WTC11 (cell line): ENCODE data around the gene IL1F10. TPM values are rescaled to one million over a fixed set of nuclear protein-coding genes. Genes with fewer than 3 reads are reported as not detected.

Experiments
- ATAC-seq: fragments of 200-7000 bp; cut with Tn5 transposase; 2 replicates; pipeline ENCODE4 v1.10.0; 2021; ENCODE audit warnings: mild to moderate bottlenecking, moderate library complexity
- CTCF ChIA-PET: fragments of 300-600 bp; sonication (Branson Sonifier 250); formaldehyde crosslinking; loops from one replicate; lab custom pipeline; 2021; ENCODE audit warnings: antibody characterized with exemption; lab: Charles Lee
- POLR2A ChIA-PET: fragments of 350-600 bp; sonication (Branson Sonifier 250); formaldehyde crosslinking; loops from one replicate; lab custom pipeline; 2021; ENCODE audit warnings: antibody characterized with exemption; lab: Charles Lee
- DNase-seq: peaks from one replicate; pipeline ENCODE4 v3.0.0; 2021; ENCODE audit warnings: low spot score
- H3K27ac Mint-ChIP-seq: 2 replicates; pipeline ENCODE4 v1.8.0; 2021; ENCODE audit warnings: mixed read lengths
- H3K27me3 Mint-ChIP-seq: 2 replicates; pipeline ENCODE4 v1.8.0; 2021; ENCODE audit warnings: low read depth, mild to moderate bottlenecking, moderate library complexity, mixed read lengths
- H3K36me3 Mint-ChIP-seq: 2 replicates; pipeline ENCODE4 v1.8.0; 2021; ENCODE audit warnings: mixed read lengths
- H3K4me1 Mint-ChIP-seq: 2 replicates; pipeline ENCODE4 v1.8.0; 2022; ENCODE audit warnings: mixed read lengths
- H3K4me3 Mint-ChIP-seq: 2 replicates; pipeline ENCODE4 v1.8.0; 2021; ENCODE audit warnings: mild to moderate bottlenecking, moderate library complexity, mixed read lengths
- H3K9me3 Mint-ChIP-seq: 2 replicates; pipeline ENCODE4 v1.8.0; 2021; ENCODE audit warnings: mixed read lengths
- ELF4 ChIP-seq: sonication (generic); formaldehyde crosslinking; IDR thresholded peaks from 2 replicates; pipeline ENCODE4 v1.8.1; 2022; ENCODE audit warnings: low read depth, mild to moderate bottlenecking, moderate library complexity, missing genetic modification reagents
- ERG ChIP-seq: fragments of 250-450 bp; sonication (Bioruptor Pico); IDR thresholded peaks from 2 replicates; pipeline ENCODE4 v1.8.0; 2021; ENCODE audit warnings: mild to moderate bottlenecking
- ESRRA ChIP-seq: sonication (generic); formaldehyde crosslinking; IDR thresholded peaks from 2 replicates; pipeline ENCODE4 v1.8.1; 2022; ENCODE audit warnings: mild to moderate bottlenecking, missing genetic modification reagents, borderline replicate concordance
- ETV6 ChIP-seq: sonication (generic); formaldehyde crosslinking; IDR thresholded peaks from 2 replicates; pipeline ENCODE4 v1.8.1; 2022; ENCODE audit warnings: mild to moderate bottlenecking, missing genetic modification reagents
- JAZF1 ChIP-seq: fragments of 250-450 bp; sonication (Bioruptor Pico); IDR thresholded peaks from 2 replicates; pipeline ENCODE4 v1.9.0; 2021; ENCODE audit warnings: moderate library complexity, mild to moderate bottlenecking, inconsistent platforms
- JUN ChIP-seq: sonication (generic); formaldehyde crosslinking; IDR thresholded peaks from 2 replicates; pipeline ENCODE4 v1.8.0; 2023; ENCODE audit warnings: mild to moderate bottlenecking, missing genetic modification reagents
- MYBL2 ChIP-seq: sonication (generic); formaldehyde crosslinking; IDR thresholded peaks from 2 replicates; pipeline ENCODE4 v1.8.1; 2023; ENCODE audit warnings: mild to moderate bottlenecking, moderate library complexity, missing genetic modification reagents
- NFATC4 ChIP-seq: fragments of 250-450 bp; sonication (Bioruptor Pico); IDR thresholded peaks from 2 replicates; pipeline ENCODE4 v1.9.0; 2021; ENCODE audit warnings: mild to moderate bottlenecking
- NFE2L1 ChIP-seq: sonication (generic); formaldehyde crosslinking; IDR thresholded peaks from 2 replicates; pipeline ENCODE4 v1.8.1; 2023; ENCODE audit warnings: missing genetic modification reagents
- SOX15 ChIP-seq: fragments of 250-450 bp; sonication (Bioruptor Pico); IDR thresholded peaks from 2 replicates; pipeline ENCODE4 v1.9.0; 2021; ENCODE audit warnings: mild to moderate bottlenecking
- TEAD1 ChIP-seq: sonication (generic); formaldehyde crosslinking; IDR thresholded peaks from 2 replicates; pipeline ENCODE4 v1.8.0; 2022; ENCODE audit warnings: mild to moderate bottlenecking, missing genetic modification reagents
- total RNA-seq: library from RNA; stranded (reverse); gene quantifications from 3 replicates; pipeline ENCODE4 v1.2.3, GENCODE V29; 2021
- TF ChIP-seq, protein P1 (sequence below): sonication (generic); formaldehyde crosslinking; IDR thresholded peaks from 2 replicates; pipeline ENCODE4 v1.8.0; 2023; ENCODE audit warnings: mild to moderate bottlenecking, missing genetic modification reagents
- TF ChIP-seq, protein P2 (sequence below): sonication (generic); formaldehyde crosslinking; IDR thresholded peaks from 2 replicates; pipeline ENCODE4 v1.8.1; 2022; ENCODE audit warnings: low read depth, mild to moderate bottlenecking, moderate library complexity, missing genetic modification reagents, borderline replicate concordance
- TF ChIP-seq, protein P3 (sequence below): sonication (generic); formaldehyde crosslinking; IDR thresholded peaks from 2 replicates; pipeline ENCODE4 v1.8.0; 2022; ENCODE audit warnings: missing genetic modification reagents
- TF ChIP-seq, protein P4 (sequence below): fragments of 250-450 bp; sonication (Bioruptor Pico); IDR thresholded peaks from 2 replicates; pipeline ENCODE4 v1.9.0; 2021; ENCODE audit warnings: mild to moderate bottlenecking, borderline replicate concordance
- TF ChIP-seq, protein P5 (sequence below): sonication (generic); formaldehyde crosslinking; IDR thresholded peaks from 2 replicates; pipeline ENCODE4 v1.8.1; 2023; ENCODE audit warnings: mild to moderate bottlenecking, missing genetic modification reagents, borderline replicate concordance

The IL1F10 gene
- total RNA-seq, 1 experiment from 2014 or later = not detected

- Mint-ChIP-seq H3K27ac (no peak overlapping the region), H3K36me3 (no peaks in the 10 kb centered on the region), H3K4me3 (no peak overlapping the region), H3K9me3 (no peaks in the 10 kb centered on the region), H3K27me3 (peaks cover 17% of the 10 kb centered on the region), H3K4me1 (peaks cover 8% of the 10 kb centered on the region)
- no peak for DNase-seq
- TF ChIP-seq ESRRA (CRISPR knock-in tag) (no peak), MYBL2 (CRISPR knock-in tag) (no peak), NFE2L1 (CRISPR knock-in tag) (no peak), TEAD1 (CRISPR knock-in tag) (no peak), ETV6 (CRISPR knock-in tag) (no peak), ELF4 (CRISPR knock-in tag) (no peak), JUN (no peak), ERG (CRISPR knock-in tag) (no peak), NFATC4 (CRISPR knock-in tag) (no peak), SOX15 (CRISPR knock-in tag) (no peak)
- TF ChIP-seq, protein P1, sequence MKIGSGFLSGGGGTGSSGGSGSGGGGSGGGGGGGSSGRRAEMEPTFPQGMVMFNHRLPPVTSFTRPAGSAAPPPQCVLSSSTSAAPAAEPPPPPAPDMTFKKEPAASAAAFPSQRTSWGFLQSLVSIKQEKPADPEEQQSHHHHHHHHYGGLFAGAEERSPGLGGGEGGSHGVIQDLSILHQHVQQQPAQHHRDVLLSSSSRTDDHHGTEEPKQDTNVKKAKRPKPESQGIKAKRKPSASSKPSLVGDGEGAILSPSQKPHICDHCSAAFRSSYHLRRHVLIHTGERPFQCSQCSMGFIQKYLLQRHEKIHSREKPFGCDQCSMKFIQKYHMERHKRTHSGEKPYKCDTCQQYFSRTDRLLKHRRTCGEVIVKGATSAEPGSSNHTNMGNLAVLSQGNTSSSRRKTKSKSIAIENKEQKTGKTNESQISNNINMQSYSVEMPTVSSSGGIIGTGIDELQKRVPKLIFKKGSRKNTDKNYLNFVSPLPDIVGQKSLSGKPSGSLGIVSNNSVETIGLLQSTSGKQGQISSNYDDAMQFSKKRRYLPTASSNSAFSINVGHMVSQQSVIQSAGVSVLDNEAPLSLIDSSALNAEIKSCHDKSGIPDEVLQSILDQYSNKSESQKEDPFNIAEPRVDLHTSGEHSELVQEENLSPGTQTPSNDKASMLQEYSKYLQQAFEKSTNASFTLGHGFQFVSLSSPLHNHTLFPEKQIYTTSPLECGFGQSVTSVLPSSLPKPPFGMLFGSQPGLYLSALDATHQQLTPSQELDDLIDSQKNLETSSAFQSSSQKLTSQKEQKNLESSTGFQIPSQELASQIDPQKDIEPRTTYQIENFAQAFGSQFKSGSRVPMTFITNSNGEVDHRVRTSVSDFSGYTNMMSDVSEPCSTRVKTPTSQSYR (CRISPR knock-in tag) = no peak
- TF ChIP-seq, protein P2, sequence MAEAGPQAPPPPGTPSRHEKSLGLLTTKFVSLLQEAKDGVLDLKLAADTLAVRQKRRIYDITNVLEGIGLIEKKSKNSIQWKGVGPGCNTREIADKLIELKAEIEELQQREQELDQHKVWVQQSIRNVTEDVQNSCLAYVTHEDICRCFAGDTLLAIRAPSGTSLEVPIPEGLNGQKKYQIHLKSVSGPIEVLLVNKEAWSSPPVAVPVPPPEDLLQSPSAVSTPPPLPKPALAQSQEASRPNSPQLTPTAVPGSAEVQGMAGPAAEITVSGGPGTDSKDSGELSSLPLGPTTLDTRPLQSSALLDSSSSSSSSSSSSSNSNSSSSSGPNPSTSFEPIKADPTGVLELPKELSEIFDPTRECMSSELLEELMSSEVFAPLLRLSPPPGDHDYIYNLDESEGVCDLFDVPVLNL (CRISPR knock-in tag) = no peak
- TF ChIP-seq, protein P3, sequence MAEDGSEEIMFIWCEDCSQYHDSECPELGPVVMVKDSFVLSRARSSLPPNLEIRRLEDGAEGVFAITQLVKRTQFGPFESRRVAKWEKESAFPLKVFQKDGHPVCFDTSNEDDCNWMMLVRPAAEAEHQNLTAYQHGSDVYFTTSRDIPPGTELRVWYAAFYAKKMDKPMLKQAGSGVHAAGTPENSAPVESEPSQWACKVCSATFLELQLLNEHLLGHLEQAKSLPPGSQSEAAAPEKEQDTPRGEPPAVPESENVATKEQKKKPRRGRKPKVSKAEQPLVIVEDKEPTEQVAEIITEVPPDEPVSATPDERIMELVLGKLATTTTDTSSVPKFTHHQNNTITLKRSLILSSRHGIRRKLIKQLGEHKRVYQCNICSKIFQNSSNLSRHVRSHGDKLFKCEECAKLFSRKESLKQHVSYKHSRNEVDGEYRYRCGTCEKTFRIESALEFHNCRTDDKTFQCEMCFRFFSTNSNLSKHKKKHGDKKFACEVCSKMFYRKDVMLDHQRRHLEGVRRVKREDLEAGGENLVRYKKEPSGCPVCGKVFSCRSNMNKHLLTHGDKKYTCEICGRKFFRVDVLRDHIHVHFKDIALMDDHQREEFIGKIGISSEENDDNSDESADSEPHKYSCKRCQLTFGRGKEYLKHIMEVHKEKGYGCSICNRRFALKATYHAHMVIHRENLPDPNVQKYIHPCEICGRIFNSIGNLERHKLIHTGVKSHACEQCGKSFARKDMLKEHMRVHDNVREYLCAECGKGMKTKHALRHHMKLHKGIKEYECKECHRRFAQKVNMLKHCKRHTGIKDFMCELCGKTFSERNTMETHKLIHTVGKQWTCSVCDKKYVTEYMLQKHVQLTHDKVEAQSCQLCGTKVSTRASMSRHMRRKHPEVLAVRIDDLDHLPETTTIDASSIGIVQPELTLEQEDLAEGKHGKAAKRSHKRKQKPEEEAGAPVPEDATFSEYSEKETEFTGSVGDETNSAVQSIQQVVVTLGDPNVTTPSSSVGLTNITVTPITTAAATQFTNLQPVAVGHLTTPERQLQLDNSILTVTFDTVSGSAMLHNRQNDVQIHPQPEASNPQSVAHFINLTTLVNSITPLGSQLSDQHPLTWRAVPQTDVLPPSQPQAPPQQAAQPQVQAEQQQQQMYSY (CRISPR knock-in tag) = no peak
- ChIA-PET CTCF (interaction anchor here (1.1 to 2.5 kb wide), 2 partner anchors 116 to 121 kb away, joined by 3 to 11 read pairs; no protein-coding TSS in a partner anchor), POLR2A (interaction anchor here (0.6 kb wide), 1 partner anchor 17 kb away, joined by 3 read pairs; no protein-coding TSS in a partner anchor)
- no peak for ATAC-seq
Observed at GRCh38 chr2:113083296-113083695, 15.5 kb downstream of the IL1F10 start.

GRCh38 chr2:113084249-113085000, 16.7 kb downstream of the IL1F10 start:
- DNase-seq (no peak), ATAC-seq (no peak)
- Mint-ChIP-seq H3K27ac (no peak overlapping the region), H3K9me3 (no peaks in the 10 kb centered on the region), H3K4me1 (peaks cover 6% of the 10 kb centered on the region), H3K27me3 (peaks cover 17% of the 10 kb centered on the region), H3K36me3 (no peaks in the 10 kb centered on the region), H3K4me3 (no peak overlapping the region)
- ChIA-PET POLR2A (no interaction called here), CTCF (interaction anchor here (0.6 to 2.5 kb wide), 5 partner anchors 15 to 365 kb away, joined by 3 to 11 read pairs (median 3); no protein-coding TSS in a partner anchor)
- TF ChIP-seq, protein P4, sequence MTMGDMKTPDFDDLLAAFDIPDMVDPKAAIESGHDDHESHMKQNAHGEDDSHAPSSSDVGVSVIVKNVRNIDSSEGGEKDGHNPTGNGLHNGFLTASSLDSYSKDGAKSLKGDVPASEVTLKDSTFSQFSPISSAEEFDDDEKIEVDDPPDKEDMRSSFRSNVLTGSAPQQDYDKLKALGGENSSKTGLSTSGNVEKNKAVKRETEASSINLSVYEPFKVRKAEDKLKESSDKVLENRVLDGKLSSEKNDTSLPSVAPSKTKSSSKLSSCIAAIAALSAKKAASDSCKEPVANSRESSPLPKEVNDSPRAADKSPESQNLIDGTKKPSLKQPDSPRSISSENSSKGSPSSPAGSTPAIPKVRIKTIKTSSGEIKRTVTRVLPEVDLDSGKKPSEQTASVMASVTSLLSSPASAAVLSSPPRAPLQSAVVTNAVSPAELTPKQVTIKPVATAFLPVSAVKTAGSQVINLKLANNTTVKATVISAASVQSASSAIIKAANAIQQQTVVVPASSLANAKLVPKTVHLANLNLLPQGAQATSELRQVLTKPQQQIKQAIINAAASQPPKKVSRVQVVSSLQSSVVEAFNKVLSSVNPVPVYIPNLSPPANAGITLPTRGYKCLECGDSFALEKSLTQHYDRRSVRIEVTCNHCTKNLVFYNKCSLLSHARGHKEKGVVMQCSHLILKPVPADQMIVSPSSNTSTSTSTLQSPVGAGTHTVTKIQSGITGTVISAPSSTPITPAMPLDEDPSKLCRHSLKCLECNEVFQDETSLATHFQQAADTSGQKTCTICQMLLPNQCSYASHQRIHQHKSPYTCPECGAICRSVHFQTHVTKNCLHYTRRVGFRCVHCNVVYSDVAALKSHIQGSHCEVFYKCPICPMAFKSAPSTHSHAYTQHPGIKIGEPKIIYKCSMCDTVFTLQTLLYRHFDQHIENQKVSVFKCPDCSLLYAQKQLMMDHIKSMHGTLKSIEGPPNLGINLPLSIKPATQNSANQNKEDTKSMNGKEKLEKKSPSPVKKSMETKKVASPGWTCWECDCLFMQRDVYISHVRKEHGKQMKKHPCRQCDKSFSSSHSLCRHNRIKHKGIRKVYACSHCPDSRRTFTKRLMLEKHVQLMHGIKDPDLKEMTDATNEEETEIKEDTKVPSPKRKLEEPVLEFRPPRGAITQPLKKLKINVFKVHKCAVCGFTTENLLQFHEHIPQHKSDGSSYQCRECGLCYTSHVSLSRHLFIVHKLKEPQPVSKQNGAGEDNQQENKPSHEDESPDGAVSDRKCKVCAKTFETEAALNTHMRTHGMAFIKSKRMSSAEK = no peak
- TF ChIP-seq ELF4 (CRISPR knock-in tag) = no peak
- TF ChIP-seq, protein P5, sequence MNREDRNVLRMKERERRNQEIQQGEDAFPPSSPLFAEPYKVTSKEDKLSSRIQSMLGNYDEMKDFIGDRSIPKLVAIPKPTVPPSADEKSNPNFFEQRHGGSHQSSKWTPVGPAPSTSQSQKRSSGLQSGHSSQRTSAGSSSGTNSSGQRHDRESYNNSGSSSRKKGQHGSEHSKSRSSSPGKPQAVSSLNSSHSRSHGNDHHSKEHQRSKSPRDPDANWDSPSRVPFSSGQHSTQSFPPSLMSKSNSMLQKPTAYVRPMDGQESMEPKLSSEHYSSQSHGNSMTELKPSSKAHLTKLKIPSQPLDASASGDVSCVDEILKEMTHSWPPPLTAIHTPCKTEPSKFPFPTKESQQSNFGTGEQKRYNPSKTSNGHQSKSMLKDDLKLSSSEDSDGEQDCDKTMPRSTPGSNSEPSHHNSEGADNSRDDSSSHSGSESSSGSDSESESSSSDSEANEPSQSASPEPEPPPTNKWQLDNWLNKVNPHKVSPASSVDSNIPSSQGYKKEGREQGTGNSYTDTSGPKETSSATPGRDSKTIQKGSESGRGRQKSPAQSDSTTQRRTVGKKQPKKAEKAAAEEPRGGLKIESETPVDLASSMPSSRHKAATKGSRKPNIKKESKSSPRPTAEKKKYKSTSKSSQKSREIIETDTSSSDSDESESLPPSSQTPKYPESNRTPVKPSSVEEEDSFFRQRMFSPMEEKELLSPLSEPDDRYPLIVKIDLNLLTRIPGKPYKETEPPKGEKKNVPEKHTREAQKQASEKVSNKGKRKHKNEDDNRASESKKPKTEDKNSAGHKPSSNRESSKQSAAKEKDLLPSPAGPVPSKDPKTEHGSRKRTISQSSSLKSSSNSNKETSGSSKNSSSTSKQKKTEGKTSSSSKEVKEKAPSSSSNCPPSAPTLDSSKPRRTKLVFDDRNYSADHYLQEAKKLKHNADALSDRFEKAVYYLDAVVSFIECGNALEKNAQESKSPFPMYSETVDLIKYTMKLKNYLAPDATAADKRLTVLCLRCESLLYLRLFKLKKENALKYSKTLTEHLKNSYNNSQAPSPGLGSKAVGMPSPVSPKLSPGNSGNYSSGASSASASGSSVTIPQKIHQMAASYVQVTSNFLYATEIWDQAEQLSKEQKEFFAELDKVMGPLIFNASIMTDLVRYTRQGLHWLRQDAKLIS (CRISPR knock-in tag) = no peak
- no peak for TF ChIP-seq JAZF1
- TF ChIP-seq, all 79 proteins: peak for 0
